HG03139 (cell line): ENCODE results near the gene DNTT.

Source experiments
- ATAC-seq: cut with Tn5 transposase; IDR thresholded peaks from one replicate; pipeline ENCODE4 v1.9.1; 2021; ENCODE audit not compliant: unreplicated experiment

DNTT gene

GRCh38 chr10:96275685-96276418 is 28.4 kb upstream of the DNTT start:
- ATAC-seq, result no peak

DNA sequence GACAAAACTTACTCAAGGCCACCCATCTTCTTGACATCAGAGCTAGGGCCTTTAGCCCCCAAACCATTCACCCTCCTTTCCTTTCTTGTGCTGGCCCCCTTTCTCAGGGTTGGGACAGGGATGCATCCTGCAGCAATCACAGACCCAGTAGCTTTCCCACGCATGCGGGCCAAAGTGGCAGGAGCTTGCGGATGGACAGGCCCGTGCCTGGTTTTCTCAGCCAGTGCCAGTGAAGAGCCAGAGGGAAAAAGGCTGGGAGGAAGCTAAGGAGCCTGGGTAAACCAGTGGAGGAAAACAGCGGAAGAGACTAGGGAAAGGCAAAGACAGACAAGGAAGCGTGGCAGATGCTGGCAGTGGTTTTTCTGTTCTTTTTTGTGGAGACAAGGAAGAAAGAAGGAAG is 27.8 kb upstream of the DNTT start:
- ATAC-seq, result no peak

- no peak for ATAC-seq
Observed at GRCh38 chr10:96276831-96277230, 27.4 kb upstream of the DNTT start.

- no peak for ATAC-seq
Observed at GRCh38 chr10:96279191-96279641, 25.0 kb upstream of the DNTT start.

- no peak for ATAC-seq
Observed at GRCh38 chr10:96280859-96281258, 23.4 kb upstream of the DNTT start.

DNA sequence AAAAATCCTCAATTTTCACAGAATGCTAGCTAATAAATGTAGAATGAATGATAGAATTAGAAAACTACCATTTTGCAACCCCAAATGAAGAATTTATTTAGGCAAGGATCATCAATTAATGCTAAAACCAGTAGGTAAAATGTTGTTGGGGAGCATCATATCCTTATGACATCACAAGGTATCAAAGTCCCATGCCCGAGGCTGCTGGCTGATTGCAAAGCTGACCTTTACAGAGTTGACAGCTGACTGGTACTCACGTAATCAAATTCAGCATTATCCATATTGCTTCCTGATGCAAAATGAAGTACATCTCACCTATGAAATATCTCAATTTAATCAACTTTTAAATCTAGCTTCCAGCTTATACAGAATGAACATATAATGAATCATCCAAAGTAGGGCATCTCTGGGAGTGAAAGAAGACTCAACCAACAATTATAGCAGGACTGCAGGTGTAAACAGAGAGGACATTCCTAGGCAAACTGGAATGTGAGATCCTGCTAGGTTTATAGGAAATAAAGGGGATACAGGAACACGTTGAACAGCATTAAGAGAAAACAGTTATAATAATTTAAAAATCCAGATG is 22.7 kb upstream of the DNTT start:
- no peak for ATAC-seq

DNA sequence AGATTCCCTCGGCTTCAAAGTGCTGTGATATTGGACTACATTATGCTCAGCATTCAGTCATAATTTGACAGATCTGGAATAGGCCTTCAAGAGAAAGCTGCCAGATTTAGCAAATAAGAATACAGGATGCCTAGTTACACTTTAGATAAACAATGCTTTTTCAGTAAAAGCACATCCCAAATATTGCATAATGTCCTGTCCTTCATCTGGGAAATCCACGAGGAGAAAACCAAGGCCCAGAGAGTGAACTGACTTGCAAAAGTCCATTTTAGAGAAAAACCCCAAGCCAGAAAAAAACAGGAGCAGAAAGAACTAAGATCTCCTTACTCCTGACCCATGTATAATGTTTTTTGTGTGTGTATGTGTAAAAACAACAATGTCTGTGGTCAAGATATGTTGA is 20.9 kb upstream of the DNTT start:
- no peak for ATAC-seq

DNA sequence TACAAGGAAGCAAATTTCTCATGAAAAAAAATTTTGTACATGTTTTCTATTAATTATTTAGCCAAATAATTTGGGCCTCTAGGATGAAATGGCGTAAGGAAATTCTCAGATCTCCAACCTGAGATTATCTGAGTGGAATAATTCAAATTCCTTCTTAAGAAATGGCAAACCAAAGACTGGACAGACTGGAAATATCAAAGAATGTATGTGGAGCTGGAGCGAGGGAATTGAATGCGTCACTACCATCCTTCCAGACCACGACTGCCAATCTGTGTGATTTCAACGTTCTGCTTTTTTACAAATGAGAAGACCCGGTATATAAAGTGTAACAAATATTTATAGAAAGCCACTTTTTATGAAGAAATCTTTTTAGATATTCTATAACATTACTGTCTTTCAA is 20.5 kb upstream of the DNTT start:
- ATAC-seq, result no peak

GRCh38 chr10:96285331-96285752 is 18.9 kb upstream of the DNTT start:
- no peak for ATAC-seq

DNA sequence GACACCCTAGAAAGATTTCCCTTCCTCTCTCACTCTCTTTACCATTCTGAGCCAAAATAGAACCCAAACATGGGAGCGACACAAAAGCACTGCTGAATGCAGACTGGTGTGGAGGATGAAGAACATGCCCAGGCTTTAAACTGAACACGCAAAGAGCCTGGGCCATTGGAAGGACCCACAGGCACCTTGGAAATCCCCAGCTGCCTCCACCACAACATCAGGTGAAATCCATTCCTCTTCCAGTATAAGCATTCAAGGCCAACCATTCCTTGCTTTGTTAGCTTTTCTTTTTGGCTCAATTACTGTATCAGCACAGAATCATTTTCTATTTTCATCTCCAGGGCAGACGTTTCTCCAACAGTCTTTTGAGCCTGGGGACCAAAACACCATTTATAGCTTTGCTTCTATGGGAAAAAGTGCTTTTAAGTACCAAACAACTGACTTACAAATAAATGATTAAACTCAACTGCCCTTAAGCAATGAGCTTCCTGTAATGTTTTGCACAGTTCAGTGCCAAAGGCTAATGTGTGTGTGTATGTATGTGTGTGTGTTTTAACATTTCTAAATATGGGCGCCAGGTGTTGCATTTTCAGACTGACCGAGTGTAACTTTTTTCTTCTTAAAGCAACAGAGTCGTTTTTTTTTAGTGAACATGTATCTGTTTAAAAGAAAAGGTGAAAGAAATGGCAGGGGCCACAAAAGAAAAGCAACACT is 16.7 kb upstream of the DNTT start:
- peak; percentile 51 for ATAC-seq

DNA sequence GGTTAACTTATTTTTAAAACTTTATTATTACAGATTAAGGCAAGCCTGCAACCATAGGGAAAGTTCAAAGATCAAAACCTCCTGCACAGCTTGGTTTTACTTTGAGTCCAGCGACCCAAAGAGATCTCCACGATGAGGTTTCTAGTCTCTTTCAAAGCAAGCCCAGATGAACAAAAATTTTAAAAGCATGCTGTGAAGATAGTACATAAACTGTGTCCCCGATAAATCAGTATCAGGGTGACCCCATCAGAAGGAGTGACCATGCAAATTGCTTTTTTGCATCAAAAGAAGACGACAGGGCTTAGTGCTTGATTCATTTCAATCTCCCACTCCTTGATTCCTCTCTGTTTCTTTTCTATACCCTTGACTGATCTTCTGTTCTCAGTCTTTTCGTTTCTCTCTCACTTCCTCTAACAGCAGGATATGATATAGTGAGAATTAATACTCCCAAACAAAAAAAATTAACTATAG is 16.0 kb upstream of the DNTT start:
- peak; percentile 62 for ATAC-seq

DNA sequence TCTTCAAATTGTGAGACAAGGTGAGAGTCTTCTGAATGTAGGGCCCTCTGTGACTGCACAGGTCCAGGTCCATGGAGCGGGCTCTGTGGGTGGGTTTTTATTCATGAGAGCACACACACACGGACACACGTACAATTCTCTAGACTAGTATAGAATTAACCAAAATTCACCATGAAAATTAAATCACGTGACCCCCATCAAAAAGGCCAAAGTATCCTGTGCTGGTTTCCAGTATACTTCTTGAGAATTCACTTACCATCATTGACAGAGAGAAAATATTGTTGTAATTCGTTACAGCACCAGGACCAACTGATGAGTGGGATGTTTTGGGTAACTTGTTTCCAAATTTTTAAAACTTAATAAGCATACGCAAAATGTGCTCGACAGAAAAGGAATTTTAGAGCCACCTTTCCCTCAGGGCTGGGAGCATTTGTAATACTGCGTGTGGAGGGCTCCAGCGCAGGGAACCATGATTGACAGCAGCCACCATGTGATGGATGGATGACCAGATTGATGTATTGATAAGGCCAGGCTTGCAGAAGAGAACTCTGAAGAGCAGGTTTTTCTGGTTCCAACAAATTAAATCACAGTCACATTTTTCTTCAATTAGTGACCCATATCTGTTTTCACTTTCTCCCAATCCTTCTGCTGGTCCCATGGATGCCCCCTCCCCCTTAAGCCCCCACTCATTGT is 14.9 kb upstream of the DNTT start:
- ATAC-seq, result no peak

DNA sequence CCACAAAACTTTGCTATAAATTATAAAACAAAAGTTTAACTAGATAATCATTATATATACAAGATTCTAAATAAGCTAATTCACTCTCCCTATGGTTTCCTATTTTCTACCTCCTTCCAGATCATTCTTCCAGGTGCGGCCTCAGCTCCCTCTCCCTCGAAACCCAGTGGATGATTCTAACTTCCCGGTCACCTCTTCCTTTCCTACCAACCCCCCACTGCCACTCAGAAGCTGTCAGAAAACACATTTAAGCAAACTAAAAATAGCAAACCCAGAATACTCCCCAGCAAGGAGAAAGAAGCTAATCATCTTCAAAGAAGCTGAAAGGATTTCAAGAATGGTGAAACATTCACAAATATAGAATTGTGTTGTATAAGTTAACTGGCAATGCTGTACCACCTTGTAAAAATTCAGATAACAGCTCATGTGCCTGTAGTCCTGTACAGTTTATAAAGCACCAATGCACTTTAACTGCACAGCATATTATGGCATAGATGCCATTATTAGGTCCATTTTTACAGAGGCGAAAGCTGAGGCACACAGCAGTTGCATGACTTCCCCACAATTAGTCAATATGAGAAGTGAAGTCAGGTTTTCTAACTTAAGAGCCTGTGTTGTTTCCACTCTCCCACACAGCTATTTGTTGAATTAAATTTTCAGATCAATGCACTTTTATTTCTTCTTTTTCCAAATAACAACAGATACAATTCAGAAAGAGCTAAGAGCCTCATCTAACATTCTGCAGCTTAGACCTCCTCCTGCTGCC is 13.7 kb upstream of the DNTT start:
- ATAC-seq, result no peak

GRCh38 chr10:96292971-96293920 is 11.0 kb upstream of the DNTT start:
- ATAC-seq, result no peak

- ATAC-seq, result no peak
Observed at GRCh38 chr10:96295475-96295874, 8.8 kb upstream of the DNTT start.

DNA sequence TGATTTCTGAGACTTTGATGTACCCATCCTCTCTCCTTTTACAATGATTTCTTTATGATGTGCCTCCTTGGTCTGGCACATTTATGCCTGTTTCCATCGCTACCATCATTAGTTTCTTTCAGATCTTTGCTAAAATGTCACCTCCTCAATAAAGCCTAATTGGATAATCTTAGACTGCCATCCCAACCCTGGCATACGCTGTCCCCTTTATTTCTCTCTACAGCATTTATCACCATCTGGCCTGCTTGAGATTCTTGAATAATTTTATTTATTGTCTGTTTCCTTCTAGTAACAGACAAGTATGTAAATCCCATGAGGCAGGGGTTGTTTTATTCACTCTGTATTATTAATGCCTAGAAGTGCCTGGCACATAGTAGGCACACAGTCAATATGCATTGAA is 6.7 kb upstream of the DNTT start:
- ATAC-seq, result no peak

- no peak for ATAC-seq
Observed at GRCh38 chr10:96298362-96298761, 5.9 kb upstream of the DNTT start.

DNA sequence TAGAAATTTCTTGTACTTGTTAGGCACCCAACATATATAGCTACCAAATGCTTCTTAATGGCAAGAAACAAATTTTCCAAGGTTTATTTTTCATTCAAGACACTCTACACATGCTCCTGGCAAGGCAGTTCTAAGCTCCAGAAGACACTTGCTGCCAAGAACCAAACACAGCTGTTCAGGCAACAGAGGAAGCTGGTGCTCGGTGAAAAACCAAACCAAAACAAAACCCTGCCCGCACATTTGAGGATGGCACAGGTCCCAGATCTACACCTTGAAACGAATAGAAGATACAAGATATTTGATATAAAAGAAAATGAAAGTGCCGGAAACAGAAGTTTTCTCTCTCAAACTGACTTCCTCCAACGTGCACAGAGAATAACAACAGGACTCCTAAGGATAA is 4.9 kb upstream of the DNTT start:
- no peak for ATAC-seq

DNA sequence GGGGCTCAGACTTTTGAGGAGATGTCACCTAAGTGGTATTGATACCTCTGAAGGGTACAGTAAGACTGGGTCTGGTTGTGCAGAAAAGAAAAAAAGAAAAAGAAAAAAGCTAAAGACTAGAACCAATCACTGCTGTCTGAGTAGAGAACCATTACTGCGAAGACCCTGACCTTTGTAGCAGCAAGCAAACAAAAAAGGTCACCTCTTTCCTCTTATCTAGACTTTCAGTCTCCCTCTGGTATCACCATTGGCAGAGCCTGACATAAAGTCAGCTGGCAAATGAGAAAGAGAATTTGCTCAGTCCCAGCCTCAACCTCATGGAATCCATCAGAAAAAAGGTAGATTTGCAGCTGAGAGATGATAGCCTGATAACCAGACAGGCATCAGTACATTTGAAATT is 2.6 kb upstream of the DNTT start:
- ATAC-seq, result no peak

DNA sequence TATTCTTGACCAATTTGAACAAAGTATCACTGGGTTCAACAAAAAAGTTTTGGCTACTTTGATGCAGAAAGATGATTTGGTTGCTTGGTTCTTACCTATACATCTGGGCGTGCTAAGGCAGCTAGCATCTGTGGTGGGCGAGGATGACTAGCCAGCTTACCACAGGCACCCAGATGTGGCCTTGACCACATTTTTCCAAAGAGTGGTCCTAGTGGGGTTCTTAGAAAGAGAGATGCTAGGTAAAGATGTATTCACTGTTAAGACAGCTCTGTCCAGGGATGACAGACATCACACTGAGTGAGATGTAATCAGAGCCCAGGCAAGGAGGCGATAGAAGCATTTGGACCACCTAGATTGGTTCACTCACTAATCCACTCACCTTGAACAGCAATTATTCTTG is 785 bp downstream of the DNTT start:
- ATAC-seq, result no peak
